K562 (cell line): Measurements from ENCODE around the gene TSPAN15. TPM values are rescaled to one million over a fixed set of nuclear protein-coding genes. Genes with fewer than 3 reads are reported as not detected.

ENCODE experiments used
- ARID3A ChIP-seq: IDR thresholded peaks from 2 replicates; pipeline ENCODE4 v1.6.1; 2012; ENCODE audit warnings: low read depth, low read length, improper control_type of control experiment, borderline replicate concordance
- CHD2 ChIP-seq: IDR thresholded peaks from 2 replicates; pipeline ENCODE4 v1.6.1; 2011; ENCODE audit warnings: low read depth, low read length
- FOXA1 ChIP-seq: fragments of 450-650 bp; IDR thresholded peaks from 2 replicates; pipeline ENCODE4 v1.6.1; 2016; ENCODE audit warnings: mild to moderate bottlenecking, borderline replicate concordance
- FOXP4 ChIP-seq: sonication (generic); formaldehyde crosslinking; IDR thresholded peaks from 2 replicates; pipeline ENCODE4 v1.8.0; 2022; ENCODE audit warnings: mild to moderate bottlenecking, missing genetic modification reagents, borderline replicate concordance
- FUS ChIP-seq: fragments of 200-400 bp; formaldehyde crosslinking; optimal IDR thresholded peaks from 2 replicates; pipeline ENCODE3; 2017; ENCODE audit warnings: low read depth, low read length
- GATAD2A ChIP-seq: fragments of 450-650 bp; IDR thresholded peaks from 2 replicates; pipeline ENCODE4 v1.6.1; 2017
- HDAC2 ChIP-seq: fragments of 450-650 bp; IDR thresholded peaks from 2 replicates; pipeline ENCODE4 v1.6.1; 2016; ENCODE audit warnings: mild to moderate bottlenecking
- PML ChIP-seq: IDR thresholded peaks from 2 replicates; pipeline ENCODE4 v1.6.1; 2012; ENCODE audit warnings: low read length, inconsistent platforms
- RB1 ChIP-seq: fragments of 450-650 bp; IDR thresholded peaks from 2 replicates; pipeline ENCODE4 v1.6.1; 2017; ENCODE audit warnings: low read depth, mild to moderate bottlenecking
- RFX1 ChIP-seq: fragments of 450-650 bp; IDR thresholded peaks from 2 replicates; pipeline ENCODE4 v1.6.1; 2016; ENCODE audit warnings: mild to moderate bottlenecking, moderate library complexity
- RFX7 ChIP-seq: fragments of 250-450 bp; sonication (Bioruptor Pico); IDR thresholded peaks from 2 replicates; pipeline ENCODE4 v1.5.1; 2021; ENCODE audit warnings: mild to moderate bottlenecking
- SAFB ChIP-seq: fragments of 200-400 bp; formaldehyde crosslinking; IDR thresholded peaks from 2 replicates; pipeline ENCODE4 v1.6.1; 2017; ENCODE audit warnings: low read depth, low read length, borderline replicate concordance
- SMAD4 ChIP-seq: fragments of 250-450 bp; sonication (Bioruptor Pico); conservative IDR thresholded peaks from 2 replicates; pipeline ENCODE4 v1.8.0; 2021; ENCODE audit warnings: inconsistent platforms, mild to moderate bottlenecking, moderate library complexity
- ZNF354B ChIP-seq: fragments of 250-450 bp; sonication (Bioruptor Pico); IDR thresholded peaks from 2 replicates; pipeline ENCODE4 v1.4.0; 2020
- polyA plus RNA-seq, 8 experiments: library from polyadenylated mRNA; depleted of rRNA in 4 of 8; stranded (reverse) in 5 of 8; unstranded in 3 of 8; fragments of >200 nt; fragmentation: Nextera tagmentation in 2 of 8; fragmentation: Illumina TruSeq in 1 of 8; extraction: Ambion mirVana in 2 of 8; extraction: Trizol in 1 of 8; gene quantifications; 2 replicates each; pipeline versions ENCODE4 v1.2.1 to v1.2.3, GENCODE V29; 2011 to 2014; ENCODE audit warnings: inconsistent platforms in 1 of 8, missing spikeins in 1 of 8
- total RNA-seq, 7 experiments: library from RNA; depleted of rRNA in 6 of 7; stranded (reverse); fragments of >200 nt in 6 of 7; fragmentation: Illumina TruSeq in 2 of 7; extraction: Trizol in 2 of 7; gene quantifications; 2 replicates each; pipeline versions ENCODE4 v1.2.1 to v1.2.3, GENCODE V29; 2011 to 2021; ENCODE audit warnings: low replicate concordance in 1 of 7
- TF ChIP-seq, protein P1 (sequence below): fragments of 200-800 bp; sonication (Bioruptor generic); IDR thresholded peaks from 2 replicates; pipeline ENCODE4 v1.6.1; 2016; ENCODE audit warnings: missing genetic modification characterization, missing compliant biosample characterization
- TF ChIP-seq, protein P2 (sequence below), 2 experiments: fragments of 200-800 bp in 1 of 2; sonication (Bioruptor generic) in 1 of 2; sonication (generic) in 1 of 2; formaldehyde crosslinking in 1 of 2; IDR thresholded peaks in 1 of 2; conservative IDR thresholded peaks in 1 of 2; 2 replicates each; pipeline versions ENCODE4 v1.5.0 to v1.6.1; 2016 to 2020; ENCODE audit warnings: missing compliant biosample characterization in 1 of 2, missing genetic modification characterization in 1 of 2, missing genetic modification reagents in 1 of 2
- TF ChIP-seq, protein P3 (sequence below): fragments of 200-800 bp; sonication (Bioruptor generic); IDR thresholded peaks from 2 replicates; pipeline ENCODE4 v1.6.1; 2017; ENCODE audit warnings: missing genetic modification characterization, missing compliant biosample characterization

The TSPAN15 gene
- total and polyA plus RNA-seq, 9 of the 15 experiments (the other 6 are each of a cell fraction or from before 2014, with no cell fraction given) = 0.33 to 1.0 (median 0.45) TPM; not detected in 2

- TF ChIP-seq, protein P1, sequence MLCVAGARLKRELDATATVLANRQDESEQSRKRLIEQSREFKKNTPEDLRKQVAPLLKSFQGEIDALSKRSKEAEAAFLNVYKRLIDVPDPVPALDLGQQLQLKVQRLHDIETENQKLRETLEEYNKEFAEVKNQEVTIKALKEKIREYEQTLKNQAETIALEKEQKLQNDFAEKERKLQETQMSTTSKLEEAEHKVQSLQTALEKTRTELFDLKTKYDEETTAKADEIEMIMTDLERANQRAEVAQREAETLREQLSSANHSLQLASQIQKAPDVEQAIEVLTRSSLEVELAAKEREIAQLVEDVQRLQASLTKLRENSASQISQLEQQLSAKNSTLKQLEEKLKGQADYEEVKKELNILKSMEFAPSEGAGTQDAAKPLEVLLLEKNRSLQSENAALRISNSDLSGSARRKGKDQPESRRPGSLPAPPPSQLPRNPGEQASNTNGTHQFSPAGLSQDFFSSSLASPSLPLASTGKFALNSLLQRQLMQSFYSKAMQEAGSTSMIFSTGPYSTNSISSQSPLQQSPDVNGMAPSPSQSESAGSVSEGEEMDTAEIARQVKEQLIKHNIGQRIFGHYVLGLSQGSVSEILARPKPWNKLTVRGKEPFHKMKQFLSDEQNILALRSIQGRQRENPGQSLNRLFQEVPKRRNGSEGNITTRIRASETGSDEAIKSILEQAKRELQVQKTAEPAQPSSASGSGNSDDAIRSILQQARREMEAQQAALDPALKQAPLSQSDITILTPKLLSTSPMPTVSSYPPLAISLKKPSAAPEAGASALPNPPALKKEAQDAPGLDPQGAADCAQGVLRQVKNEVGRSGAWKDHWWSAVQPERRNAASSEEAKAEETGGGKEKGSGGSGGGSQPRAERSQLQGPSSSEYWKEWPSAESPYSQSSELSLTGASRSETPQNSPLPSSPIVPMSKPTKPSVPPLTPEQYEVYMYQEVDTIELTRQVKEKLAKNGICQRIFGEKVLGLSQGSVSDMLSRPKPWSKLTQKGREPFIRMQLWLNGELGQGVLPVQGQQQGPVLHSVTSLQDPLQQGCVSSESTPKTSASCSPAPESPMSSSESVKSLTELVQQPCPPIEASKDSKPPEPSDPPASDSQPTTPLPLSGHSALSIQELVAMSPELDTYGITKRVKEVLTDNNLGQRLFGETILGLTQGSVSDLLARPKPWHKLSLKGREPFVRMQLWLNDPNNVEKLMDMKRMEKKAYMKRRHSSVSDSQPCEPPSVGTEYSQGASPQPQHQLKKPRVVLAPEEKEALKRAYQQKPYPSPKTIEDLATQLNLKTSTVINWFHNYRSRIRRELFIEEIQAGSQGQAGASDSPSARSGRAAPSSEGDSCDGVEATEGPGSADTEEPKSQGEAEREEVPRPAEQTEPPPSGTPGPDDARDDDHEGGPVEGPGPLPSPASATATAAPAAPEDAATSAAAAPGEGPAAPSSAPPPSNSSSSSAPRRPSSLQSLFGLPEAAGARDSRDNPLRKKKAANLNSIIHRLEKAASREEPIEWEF (CRISPR knock-in tag) = no peak
- TF ChIP-seq FUS (no peak), SAFB (no peak), ZNF354B (CRISPR knock-in tag) (no peak), RB1 (0 out of 2 replicates have a peak, but pooled peaks have one; percentile 1), FOXA1 (no peak), RFX1 (no peak), RFX7 (CRISPR knock-in tag) (no peak), SMAD4 (no peak), ARID3A (no peak), PML (no peak), FOXP4 (CRISPR knock-in tag) (no peak), CHD2 (peak; percentile 60), HDAC2 (no peak), GATAD2A (no peak)
- TF ChIP-seq, protein P2, sequence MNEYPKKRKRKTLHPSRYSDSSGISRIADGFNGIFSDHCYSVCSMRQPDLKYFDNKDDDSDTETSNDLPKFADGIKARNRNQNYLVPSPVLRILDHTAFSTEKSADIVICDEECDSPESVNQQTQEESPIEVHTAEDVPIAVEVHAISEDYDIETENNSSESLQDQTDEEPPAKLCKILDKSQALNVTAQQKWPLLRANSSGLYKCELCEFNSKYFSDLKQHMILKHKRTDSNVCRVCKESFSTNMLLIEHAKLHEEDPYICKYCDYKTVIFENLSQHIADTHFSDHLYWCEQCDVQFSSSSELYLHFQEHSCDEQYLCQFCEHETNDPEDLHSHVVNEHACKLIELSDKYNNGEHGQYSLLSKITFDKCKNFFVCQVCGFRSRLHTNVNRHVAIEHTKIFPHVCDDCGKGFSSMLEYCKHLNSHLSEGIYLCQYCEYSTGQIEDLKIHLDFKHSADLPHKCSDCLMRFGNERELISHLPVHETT (CRISPR knock-in tag; conservative IDR thresholded peaks at IDR 0.05 in 1 of 2, IDR thresholded peaks at IDR 0.05 in 1 of 2) = no peak
- TF ChIP-seq, protein P3, sequence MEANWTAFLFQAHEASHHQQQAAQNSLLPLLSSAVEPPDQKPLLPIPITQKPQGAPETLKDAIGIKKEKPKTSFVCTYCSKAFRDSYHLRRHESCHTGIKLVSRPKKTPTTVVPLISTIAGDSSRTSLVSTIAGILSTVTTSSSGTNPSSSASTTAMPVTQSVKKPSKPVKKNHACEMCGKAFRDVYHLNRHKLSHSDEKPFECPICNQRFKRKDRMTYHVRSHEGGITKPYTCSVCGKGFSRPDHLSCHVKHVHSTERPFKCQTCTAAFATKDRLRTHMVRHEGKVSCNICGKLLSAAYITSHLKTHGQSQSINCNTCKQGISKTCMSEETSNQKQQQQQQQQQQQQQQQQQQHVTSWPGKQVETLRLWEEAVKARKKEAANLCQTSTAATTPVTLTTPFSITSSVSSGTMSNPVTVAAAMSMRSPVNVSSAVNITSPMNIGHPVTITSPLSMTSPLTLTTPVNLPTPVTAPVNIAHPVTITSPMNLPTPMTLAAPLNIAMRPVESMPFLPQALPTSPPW (CRISPR knock-in tag) = peak; percentile 38
These were observed at the start of gene TSPAN15 (continued) for GRCh38 chr10:69451209-69451783.
